Activated T-helper 9 cell treated with anti-CD3 and anti-CD28 coated beads, Interleukin-2, amount 50 U/mL, for 16 hours (primary cell): ENCODE results near the gene SIRT3.
"Not testable (repeated sequence)": the region's sequence is repeated elsewhere in the genome, so short reads cannot be mapped to it uniquely, and the experiment has no call there.

Source experiments
- DNase-seq: peaks from one replicate; pipeline ENCODE4 v3.0.0-alpha.2; 2020; ENCODE audit warnings: low read depth

Gene SIRT3

DNA sequence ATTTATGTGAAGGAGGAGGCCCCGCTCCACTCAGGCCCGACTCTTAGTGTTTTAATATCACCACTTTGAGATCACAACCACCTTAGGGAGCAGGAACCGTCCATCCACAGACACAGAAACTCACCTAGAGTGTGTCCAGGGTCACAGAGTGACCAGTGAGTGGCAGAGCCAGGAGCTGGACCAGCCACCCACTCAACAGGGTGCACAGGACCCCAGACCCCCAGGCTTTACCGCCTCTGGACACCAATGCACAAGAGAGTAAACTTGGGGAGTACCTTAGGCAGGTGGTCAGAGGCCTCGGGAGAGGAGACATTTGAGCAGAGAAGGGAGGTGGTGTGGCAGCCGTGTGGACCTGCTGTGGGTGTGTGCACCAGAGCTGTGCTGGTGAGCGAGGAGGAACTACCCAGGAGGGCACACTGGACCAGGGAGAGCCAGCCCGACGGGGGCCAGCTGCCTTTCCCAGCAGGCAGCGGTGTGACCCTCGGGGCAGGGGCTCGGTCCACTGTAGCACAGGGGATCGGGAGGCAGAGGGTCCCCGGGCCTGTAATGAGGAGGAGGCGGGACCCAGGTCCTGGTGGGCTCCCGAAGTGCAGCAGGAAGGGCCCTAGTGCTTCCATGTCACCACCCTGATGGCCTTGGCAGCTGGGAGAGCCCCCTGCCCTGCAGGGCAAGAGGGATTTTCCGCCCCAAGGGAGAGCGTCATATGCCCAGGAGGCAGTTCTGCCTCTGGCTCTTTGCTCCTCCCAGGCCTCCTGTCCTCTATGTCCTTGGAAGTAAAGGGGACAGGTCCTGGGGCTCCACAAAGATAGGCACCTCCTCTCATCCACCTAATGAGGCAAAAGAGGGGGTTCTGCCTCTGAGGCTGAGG, 34.5 kb upstream of the SIRT3 start:
- DNase-seq: no peak

DNA sequence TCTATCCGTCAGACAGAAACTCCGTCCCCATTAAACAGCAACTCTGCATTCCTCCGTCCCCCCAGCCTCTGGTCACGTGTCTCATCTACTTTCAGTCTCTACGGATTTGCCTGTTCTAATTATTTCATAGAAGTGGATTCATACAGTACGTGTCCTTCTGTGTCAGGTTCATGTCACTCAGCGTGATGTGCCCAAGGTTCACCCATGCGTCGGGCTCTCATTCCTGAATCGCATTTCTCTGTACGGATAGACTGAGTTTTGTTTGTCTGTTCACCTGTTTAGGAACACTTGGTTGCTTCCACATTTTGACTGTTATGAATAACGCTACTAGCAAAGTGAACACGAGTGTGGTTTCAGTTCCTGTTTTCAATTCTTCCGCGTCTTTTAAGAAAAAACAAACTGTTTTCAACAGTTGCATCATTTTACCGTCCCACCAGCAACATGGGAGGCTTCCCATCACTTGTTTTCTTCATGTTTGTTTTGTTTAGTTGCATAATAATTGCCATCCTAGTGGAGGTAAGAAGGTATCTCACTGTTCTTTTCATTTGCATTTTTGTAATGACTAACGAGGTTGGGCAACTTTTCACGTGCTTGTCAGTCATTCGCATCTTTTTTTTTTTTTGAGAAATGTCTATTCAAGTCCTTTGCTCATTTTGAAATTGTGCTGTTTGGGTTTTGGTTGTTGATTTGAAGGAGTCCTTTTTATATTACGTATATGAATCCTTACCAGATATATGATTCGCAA, 33.2 kb upstream of the SIRT3 start:
- DNase-seq: no peak

DNA sequence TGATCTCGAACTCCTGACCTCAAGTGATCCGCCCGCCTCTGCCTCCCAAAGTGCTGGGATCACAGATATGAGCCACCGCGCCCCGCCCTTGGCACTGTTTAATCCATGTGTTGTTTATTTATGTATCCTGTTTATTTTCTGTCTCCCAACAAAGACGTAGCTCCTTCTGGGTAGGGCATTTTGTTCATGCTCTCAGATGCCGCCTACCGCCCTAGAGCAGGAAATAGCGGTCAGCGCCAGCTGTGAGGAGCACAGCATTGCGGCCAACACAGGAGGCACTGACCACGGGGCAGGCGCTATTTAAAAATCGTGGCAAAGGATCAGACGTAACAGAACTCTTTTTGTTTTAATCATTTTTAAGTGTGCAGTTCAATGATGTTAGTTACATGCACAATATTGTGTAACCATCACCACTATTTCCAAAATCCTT, 32.6 kb upstream of the SIRT3 start:
- DNase-seq: not testable (repeated sequence)

DNA sequence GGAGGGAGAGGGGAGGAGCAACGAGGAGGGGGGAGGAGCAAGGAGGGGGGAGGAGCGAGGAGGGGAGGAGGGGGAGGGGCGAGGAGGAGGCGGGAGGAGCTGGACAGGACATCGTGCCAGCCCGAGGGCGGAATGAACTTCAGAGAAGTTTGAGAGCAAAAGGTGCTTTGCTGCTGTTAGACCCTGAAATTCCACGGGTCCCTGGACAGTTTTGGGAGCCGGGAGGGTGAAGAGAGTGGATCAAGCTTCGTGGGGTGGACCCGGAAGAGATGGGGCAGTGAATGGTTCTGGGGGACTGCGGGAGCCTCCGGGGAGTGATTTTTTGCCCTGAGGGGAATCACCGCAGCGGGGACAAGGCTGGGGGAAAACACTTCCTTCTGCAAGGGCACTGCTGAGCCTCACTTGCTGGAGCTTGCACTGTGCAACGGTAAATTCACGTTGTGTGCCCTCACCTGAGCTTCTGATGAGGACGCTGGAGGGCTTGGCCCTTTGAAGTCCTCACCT, 31.4 kb upstream of the SIRT3 start:
- DNase-seq: no peak

DNA sequence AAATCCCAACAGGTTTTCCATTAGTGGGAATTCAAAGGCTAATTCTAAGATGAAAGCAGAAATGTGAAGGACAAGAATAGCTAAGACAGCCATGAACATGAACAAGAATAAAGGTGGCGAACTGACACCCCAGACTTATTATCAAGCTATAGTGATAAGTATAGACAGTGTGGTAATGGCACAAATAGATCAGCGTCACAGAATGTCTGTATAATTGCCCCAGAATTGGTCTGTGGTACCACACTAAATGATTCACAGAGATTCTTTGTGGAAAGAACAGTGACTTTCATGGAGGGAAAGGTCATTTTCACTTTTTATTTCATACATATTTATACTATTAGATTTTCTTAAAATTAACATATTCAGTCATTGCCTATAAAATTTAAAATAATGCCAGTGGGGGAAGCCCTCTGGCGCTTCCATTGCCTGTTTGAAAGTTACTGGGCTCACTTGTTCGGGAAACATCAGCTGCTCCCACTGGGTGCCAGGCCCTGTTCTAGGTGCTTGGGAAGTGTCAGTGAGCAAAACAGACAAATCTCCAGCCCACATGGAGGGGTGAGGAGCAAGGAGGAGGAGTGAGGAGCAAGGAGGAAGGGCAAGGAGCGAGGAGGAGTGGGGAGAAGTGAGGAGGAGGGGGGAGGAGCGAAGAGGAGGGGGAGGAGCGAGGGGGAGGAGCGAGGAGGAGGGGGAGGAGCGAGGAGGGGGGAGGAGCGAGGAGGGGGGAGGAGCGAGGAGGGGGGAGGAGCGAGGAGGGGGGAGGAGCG, 30.7 kb upstream of the SIRT3 start:
- DNase-seq: no peak

DNA sequence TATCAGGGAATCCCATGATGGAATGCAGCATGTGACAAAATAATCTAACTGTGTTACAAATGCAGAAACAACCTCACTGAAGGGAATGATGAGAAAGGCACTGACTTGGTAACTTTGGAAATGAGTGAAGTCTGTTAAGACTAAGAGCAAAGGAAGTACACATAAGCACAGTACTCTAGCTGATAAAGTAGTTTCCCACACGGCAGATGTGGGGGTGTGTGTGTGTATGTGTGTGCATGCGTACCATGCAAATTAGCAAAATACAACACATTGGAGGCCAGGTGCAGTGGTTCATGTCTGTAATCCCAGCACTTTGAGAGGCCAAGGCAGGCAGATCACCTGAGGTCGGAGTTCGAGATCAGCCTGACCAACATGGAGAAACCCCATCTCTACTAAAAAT, 25.5 kb upstream of the SIRT3 start:
- DNase-seq: no peak

DNA sequence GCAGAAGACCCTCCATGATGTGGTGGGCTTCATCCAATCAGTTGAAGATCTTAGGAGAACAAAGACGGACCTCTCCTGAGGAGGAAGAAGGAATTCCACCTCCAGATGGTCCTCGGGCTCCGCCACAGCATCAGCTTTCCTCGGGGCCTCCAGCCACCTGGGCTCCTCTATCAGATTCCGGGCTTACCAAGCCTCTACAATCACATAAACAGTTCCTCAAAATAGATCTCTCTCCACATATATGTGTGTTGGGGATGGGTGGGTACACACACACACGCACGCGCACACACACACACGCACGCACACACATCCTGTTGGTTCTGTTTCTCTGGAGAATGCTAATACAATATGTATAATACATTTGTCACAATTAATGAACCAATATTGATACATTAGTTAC, 23.3 kb upstream of the SIRT3 start:
- DNase-seq: no peak

DNA sequence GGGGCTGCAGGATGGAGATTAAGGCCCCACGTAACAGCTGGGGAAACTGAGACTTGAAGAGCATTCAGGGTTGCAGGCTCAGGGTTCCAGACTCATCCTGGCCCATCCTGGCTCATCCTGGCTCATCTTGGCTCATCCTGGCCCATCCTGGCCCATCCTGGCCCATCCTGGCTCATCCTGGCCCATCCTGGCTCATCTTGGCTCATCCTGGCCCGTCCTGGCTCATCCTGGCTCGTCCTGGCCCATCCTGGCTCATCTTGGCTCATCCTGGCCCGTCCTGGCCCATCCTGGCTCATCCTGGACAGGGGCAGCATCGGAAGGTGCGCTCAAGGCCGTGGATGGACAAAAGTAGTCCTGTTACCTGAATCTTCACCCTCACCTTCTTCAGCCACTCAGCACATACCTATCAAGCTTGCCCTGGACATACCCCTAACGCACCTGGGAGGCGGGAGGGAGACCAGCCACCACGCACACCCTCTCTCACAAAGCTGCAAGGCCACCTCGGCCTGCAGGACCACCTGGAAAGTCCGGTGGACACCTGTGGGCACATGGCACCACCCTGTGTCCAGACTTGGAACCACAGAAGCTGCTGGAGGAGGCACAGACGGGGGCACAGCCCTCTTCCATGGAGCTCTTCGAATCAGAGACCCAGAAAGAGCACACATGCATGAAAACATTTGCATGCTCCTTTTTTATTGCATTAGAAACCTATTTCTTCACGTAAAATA, 21.8 kb upstream of the SIRT3 start:
- no peak for DNase-seq

DNA sequence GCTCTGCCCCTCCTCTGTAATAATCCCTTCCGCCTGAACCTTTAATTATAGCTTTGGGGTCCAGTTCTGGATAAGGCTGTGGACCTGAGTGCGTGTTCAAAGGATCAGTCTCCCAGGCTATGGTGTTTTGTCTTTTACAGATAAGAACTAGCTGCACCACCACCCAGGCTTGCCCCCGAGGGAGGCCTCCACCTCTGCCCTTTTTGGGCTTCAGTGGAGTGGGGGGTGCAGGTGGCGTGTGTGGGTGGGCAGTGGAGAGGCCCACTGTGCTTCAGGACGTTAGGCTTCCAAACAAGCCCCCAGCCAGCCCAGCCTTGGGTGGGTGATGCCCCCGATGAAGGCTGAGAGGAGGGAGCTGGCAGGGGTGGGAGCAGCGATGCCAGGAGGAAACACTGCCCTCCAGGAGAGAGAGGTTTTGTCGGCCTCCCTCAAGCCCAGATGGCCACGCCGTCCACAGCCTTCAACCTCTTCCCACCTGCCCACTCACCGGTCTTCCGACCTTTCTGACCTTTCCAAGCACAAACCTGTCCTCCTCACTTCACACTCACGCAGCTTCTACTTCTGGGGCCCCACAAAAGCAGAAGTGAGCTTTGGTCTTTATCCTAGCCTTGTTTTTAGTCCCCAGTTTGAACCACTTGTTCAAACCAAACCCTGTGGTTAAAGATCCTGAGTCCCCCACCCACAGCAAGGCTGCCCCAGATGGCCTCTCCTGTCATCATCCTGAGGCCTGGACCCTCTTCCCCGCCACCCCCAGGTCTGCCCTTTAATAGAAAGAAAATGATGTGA, 21.0 kb upstream of the SIRT3 start:
- DNase-seq: no peak

DNA sequence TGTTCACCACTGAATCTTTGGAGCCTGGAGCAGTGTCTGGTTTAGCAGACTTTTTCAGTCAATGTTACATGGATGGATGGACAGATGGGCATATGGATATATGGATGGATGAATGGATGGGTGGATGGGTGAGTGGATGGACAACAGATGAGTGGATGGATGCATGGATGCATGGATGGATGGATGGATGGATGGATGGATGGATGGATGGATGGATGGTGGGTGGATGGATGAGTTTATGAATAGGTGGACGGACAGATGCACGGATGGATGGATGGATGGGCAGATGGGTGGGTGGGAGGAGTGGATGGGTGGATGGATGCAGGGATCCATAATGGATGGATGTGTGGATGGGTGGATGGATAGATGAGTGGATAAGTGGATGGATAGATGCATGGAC, 19.7 kb upstream of the SIRT3 start:
- no peak for DNase-seq

DNA sequence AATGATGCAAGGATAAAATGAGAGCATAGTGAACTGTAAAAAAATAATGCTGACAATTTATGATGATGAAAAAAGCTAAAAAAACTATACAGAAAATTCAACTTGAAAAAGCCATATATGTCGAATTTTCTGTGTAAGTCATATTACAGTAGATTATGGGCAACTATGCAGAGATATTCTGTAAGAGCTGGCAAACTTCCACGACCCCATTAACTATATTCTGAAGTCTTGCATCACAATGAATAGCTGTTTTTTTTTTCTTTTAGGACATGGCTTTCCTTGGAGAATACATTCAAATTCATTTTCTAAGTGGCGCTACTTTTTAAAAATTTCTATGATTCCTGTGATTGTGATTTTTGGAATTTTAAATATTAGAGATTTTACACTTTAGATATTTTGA, 19.0 kb upstream of the SIRT3 start:
- no peak for DNase-seq

DNA sequence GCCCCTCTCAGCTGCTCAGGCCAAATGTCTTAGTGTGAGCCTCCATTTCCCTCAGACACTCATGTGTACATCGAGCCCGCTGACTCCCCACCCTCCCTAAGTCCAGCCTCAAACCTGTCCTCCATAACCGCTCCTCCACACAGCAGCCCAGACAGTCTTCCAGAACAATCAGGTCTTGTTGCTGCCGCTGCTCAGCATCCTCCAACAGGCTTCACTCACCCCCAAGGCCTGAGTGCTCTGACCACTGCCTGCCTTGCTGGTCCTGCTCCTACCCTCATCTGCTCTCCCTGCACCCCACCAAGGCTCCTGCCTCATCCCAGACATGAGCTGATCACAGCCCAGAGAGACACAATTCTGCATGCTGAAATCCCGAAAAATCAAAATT, 17.7 kb upstream of the SIRT3 start:
- no peak for DNase-seq

DNA sequence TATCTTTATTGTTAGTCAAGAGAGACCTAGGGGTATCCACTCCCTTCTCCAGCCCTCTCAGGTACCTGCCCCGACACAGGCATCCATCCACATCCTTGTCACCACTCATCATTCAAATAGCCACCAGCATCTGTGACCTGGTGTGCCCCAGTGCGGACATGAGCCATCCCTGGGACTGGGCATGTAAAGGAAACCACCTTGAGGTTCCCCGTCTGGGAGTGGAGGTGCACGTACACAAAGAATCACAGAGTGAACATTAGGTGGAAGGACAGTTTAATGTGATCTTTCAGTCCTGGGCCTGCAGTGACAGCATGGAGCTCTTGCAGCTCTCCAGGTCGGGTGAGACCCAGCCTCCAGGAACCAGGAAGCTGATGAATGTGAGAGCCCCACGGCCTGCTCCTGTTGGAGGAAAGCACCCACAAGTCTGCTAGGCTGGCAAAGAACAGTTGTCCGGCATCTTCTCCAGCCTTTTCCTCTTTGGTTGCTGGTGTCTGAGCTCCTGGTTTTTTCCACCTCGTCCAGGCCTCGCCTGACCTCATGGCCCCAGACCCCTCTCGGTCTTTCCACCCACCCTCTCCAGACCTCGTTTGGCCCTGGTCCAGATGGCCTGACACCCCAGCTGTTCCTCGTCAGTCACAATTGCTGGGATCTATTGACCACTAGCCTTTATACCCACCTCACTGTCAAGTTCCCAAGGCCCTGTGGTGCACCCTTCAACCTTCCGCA, 17.2 kb upstream of the SIRT3 start:
- DNase-seq: no peak

DNA sequence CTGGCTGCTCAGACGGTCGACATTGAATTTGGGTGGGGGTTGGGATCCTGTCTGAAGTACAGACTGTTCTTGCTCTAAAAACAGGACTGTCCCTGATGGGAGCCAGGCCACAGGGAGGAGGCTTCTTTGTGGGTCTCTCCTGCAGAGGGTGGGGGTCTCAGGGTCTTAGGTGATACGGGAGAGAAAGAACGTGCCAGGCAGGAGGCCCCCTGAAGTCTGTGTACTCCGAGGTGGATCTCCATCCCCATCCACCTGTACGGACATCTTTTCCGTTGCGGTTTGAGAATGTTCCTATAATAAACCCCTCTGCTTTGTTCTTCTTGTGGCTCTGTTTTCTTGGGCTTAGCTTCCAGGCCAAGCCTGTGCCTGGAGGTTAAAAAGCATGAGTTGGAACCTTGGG, 16.5 kb upstream of the SIRT3 start:
- DNase-seq: no peak

DNA sequence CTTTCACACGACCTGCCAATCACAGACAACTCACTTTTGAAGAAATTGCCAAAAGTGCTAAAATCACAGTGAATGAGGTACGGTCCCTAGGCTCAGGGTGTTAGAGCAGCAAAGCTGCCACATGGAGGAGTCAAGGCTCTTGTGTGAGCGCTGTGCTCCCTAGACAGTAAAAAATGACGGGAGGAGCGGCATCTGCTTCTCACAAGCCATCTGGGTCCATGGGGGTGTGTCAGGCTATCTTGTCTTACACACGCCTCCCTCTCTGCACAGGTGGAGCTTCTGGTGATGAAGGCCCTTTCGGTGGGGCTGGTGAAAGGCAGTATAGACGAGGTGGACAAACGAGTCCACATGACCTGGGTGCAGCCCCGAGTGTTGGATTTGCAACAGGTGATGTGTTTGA, 15.4 kb upstream of the SIRT3 start:
- no peak for DNase-seq

DNA sequence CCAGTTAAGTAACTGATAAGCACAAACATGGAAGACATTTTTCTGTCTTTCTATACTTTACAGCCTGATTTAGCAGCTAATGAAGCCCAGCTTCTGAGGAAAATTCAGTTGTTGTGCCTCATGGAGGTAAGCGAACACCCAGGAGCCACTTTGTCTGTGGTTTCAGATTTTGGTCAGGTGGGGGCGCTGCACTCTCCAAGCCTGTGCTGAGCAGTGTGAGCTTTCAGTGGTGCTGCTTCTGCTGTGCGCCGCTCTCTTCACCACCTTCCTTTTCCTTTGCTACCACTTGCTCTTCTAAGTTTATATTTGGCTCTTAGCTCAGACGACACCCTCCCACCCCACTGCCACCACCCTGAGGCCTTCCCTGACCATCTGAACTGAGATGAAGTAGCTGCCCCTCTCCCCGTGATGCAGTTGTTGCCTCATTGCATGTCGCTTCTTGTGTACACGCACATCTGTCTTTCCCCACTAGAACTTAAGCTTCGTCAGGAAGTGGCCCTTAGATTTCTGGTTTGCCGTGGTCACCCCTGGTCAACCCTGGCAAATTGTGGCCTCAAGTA, 14.7 kb upstream of the SIRT3 start:
- peak; percentile 68 for DNase-seq

DNA sequence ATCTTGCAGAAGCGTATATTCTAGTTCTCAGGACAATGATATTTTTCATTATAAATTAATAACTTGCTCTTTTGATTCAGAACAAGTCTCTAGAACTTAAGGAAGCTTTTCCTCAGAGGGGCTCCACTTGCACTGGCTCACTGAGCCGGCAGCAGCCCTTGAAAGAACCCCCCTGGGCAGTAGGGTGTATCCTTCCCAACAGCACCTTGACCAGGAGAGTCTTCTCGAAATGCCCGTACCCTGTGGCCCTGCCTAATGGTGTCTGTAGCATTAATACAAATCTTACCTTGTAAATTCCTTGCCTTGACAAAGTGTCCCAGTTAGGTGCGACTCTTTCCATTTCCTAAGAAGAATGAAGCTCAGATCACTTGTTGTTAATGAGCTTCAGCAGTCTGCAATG, 14.1 kb upstream of the SIRT3 start:
- no peak for DNase-seq

DNA sequence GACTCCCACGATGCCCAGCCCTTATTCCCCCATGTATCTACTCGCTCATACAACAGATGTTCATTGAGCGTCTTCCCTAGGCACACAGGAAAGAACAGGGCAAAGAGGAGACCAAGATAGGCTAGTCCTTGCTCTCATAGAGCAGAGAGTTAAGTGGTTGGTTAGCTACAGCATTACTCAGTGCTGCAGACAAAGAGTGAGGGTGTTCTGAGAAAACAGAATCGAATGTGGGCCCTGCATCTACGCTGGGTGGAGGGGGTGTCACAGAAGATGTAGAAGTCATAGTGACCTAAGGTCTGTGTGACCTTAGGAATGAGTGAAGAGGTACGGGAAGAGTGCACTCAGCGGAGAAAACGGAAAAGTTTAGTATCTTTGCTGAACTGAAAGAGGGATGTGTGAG, 12.9 kb upstream of the SIRT3 start:
- DNase-seq: no peak

DNA sequence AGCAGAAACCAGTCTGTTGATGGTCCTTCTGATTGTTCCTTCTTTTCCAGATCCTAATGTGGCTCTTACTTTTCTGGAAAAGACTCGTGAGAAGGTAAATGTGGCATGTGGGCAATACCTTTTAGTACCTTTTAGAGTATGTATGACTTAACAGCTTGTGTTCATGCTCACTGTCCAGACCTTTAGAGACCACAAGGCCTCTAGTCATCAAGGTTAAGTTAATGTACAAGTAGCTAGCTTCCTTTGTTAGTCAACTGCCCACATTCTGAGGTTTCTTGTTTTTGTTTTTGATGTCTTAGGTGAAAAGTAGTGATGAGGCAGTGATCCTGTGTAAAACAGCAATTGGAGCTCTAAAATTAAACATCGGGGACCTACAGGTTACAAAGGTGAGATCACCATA, 8.2 kb upstream of the SIRT3 start:
- no peak for DNase-seq

DNA sequence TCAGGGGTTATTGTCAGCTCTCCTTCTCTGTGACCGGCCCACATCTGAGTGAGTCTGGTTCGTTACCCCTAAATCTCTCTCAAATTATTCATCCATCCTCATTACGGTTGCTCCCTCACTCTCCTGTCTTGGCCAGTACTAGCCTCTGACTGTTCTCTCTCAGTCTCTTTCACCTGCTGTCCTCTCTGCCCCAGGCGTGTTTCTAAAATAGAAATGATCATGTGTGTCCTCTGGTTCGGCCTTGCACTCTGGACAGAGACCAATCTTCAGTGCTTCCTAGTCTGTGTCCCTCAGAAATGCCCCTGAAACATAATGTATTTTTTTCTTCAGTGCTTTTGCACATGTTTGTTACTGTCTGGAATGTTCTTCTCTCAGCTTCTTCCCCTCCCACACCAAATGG, 5.5 kb upstream of the SIRT3 start:
- DNase-seq: no peak
